ENCODE data around the gene ZBTB11.
A peak's percentile ranks its signal among the peaks of the same experiment; 100 is the strongest.
"Not testable (repeated sequence)": the region's sequence is repeated elsewhere in the genome, so short reads cannot be mapped to it uniquely, and the experiment has no call there.

The ZBTB11 gene

GRCh38 chr3:101702726-101703125, 25.8 kb upstream of the ZBTB11 start:
- Mint-ChIP-seq H3K27ac (no peak overlapping the region), H3K9me3 (no peaks in the 10 kb centered on the region), H3K27me3 (no peaks in the 10 kb centered on the region), H3K36me3 (ENCODE audit: low read depth) (no peaks in the 10 kb centered on the region), H3K4me1 (ENCODE audit: low read depth) (no peaks in the 10 kb centered on the region), H3K4me3 (no peak overlapping the region)

- no peaks in the 10 kb centered on the region for H3K27me3 Mint-ChIP-seq
- H3K27ac Mint-ChIP-seq = no peak overlapping the region
- H3K9me3 Mint-ChIP-seq = no peaks in the 10 kb centered on the region
Observed at GRCh38 chr3:101701696-101702634, 25.0 kb upstream of the ZBTB11 start.

GRCh38 chr3:101695779-101696372, 18.9 kb upstream of the ZBTB11 start:
- H3K27ac Mint-ChIP-seq = no peak overlapping the region
- no peaks in the 10 kb centered on the region for H3K36me3 Mint-ChIP-seq (ENCODE audit: low read depth)
- H3K4me1 Mint-ChIP-seq (ENCODE audit: low read depth) = peaks cover 8% of the 10 kb centered on the region
- no peak overlapping the region for H3K4me3 Mint-ChIP-seq
- no peaks in the 10 kb centered on the region for H3K9me3 Mint-ChIP-seq
- H3K27me3 Mint-ChIP-seq = no peaks in the 10 kb centered on the region

More at GRCh38 chr3:101701696-101702634, 25.0 kb upstream of the ZBTB11 start:
- Mint-ChIP-seq H3K4me3 (no peak overlapping the region), H3K4me1 (ENCODE audit: low read depth) (no peaks in the 10 kb centered on the region), H3K36me3 (ENCODE audit: low read depth) (no peaks in the 10 kb centered on the region)

GRCh38 chr3:101694836-101695235, 17.9 kb upstream of the ZBTB11 start:
- H3K4me3 Mint-ChIP-seq; H3K27ac Mint-ChIP-seq; H3K27me3 Mint-ChIP-seq; H3K9me3 Mint-ChIP-seq; H3K36me3 Mint-ChIP-seq (ENCODE audit: low read depth): not testable (repeated sequence)
- peaks cover 13% of the 10 kb centered on the region for H3K4me1 Mint-ChIP-seq (ENCODE audit: low read depth)

GRCh38 chr3:101693540-101693939, 16.6 kb upstream of the ZBTB11 start:
- H3K4me3 Mint-ChIP-seq = not testable (repeated sequence)

GRCh38 chr3:101691685-101692671, 15.0 kb upstream of the ZBTB11 start:
- not testable (repeated sequence) for H3K36me3 Mint-ChIP-seq (ENCODE audit: low read depth); H3K27me3 Mint-ChIP-seq; H3K4me3 Mint-ChIP-seq; H3K27ac Mint-ChIP-seq; H3K9me3 Mint-ChIP-seq
- H3K4me1 Mint-ChIP-seq (ENCODE audit: low read depth) = peaks cover 21% of the 10 kb centered on the region

More at GRCh38 chr3:101693540-101693939, 16.6 kb upstream of the ZBTB11 start:
- not testable (repeated sequence) for H3K27ac Mint-ChIP-seq; H3K36me3 Mint-ChIP-seq (ENCODE audit: low read depth); H3K27me3 Mint-ChIP-seq; H3K9me3 Mint-ChIP-seq
- peaks cover 13% of the 10 kb centered on the region for H3K4me1 Mint-ChIP-seq (ENCODE audit: low read depth)

GRCh38 chr3:101690972-101691371, 14.0 kb upstream of the ZBTB11 start:
- no peaks in the 10 kb centered on the region for H3K9me3 Mint-ChIP-seq
- H3K4me3 Mint-ChIP-seq = no peak overlapping the region
- peak overlapping the region; percentile 52 for H3K27ac Mint-ChIP-seq
- H3K27me3 Mint-ChIP-seq = no peaks in the 10 kb centered on the region
- peaks cover 7% of the 10 kb centered on the region for H3K36me3 Mint-ChIP-seq (ENCODE audit: low read depth)
- peaks cover 24% of the 10 kb centered on the region for H3K4me1 Mint-ChIP-seq (ENCODE audit: low read depth)

GRCh38 chr3:101689286-101689685, 12.4 kb upstream of the ZBTB11 start:
- Mint-ChIP-seq H3K4me1 (ENCODE audit: low read depth) (peaks cover 30% of the 10 kb centered on the region), H3K27me3 (no peaks in the 10 kb centered on the region), H3K9me3 (no peaks in the 10 kb centered on the region), H3K36me3 (ENCODE audit: low read depth) (peaks cover 24% of the 10 kb centered on the region), H3K4me3 (peak overlapping the region; percentile 1), H3K27ac (no peak overlapping the region)

GRCh38 chr3:101687142-101687931, 10.4 kb upstream of the ZBTB11 start:
- Mint-ChIP-seq H3K27me3 (no peaks in the 10 kb centered on the region), H3K27ac (peak overlapping the region; percentile 100), H3K36me3 (ENCODE audit: low read depth) (peaks cover 39% of the 10 kb centered on the region), H3K4me3 (peak overlapping the region; percentile 99), H3K9me3 (no peaks in the 10 kb centered on the region), H3K4me1 (ENCODE audit: low read depth) (peaks cover 38% of the 10 kb centered on the region)

GRCh38 chr3:101685870-101686307, 9.0 kb upstream of the ZBTB11 start:
- peak overlapping the region; percentile 99 for H3K4me3 Mint-ChIP-seq
- H3K4me1 Mint-ChIP-seq (ENCODE audit: low read depth) = peaks cover 49% of the 10 kb centered on the region
- peaks cover 53% of the 10 kb centered on the region for H3K36me3 Mint-ChIP-seq (ENCODE audit: low read depth)
- no peaks in the 10 kb centered on the region for H3K9me3 Mint-ChIP-seq
- no peaks in the 10 kb centered on the region for H3K27me3 Mint-ChIP-seq
- H3K27ac Mint-ChIP-seq = peak overlapping the region; percentile 100

- Mint-ChIP-seq H3K36me3 (ENCODE audit: low read depth) (peaks cover 62% of the 10 kb centered on the region), H3K27ac (peak overlapping the region; percentile 100), H3K4me1 (ENCODE audit: low read depth) (peaks cover 45% of the 10 kb centered on the region), H3K27me3 (no peaks in the 10 kb centered on the region), H3K9me3 (no peaks in the 10 kb centered on the region), H3K4me3 (peak overlapping the region; percentile 99)
Observed at GRCh38 chr3:101685050-101685400, 8.1 kb upstream of the ZBTB11 start.

- no peaks in the 10 kb centered on the region for H3K9me3 Mint-ChIP-seq
- peaks cover 50% of the 10 kb centered on the region for H3K4me1 Mint-ChIP-seq (ENCODE audit: low read depth)
- H3K27ac Mint-ChIP-seq = peak overlapping the region; percentile 69
- H3K4me3 Mint-ChIP-seq = no peak overlapping the region
- H3K36me3 Mint-ChIP-seq (ENCODE audit: low read depth) = peaks cover 67% of the 10 kb centered on the region
- H3K27me3 Mint-ChIP-seq = no peaks in the 10 kb centered on the region
Observed at GRCh38 chr3:101680466-101680865, 3.5 kb upstream of the ZBTB11 start.

- not testable (repeated sequence) for H3K9me3 Mint-ChIP-seq, H3K4me3 Mint-ChIP-seq, H3K27ac Mint-ChIP-seq, H3K27me3 Mint-ChIP-seq
- Mint-ChIP-seq H3K4me1 (ENCODE audit: low read depth) (peaks cover 56% of the 10 kb centered on the region), H3K36me3 (ENCODE audit: low read depth) (peaks cover 58% of the 10 kb centered on the region)
Observed at GRCh38 chr3:101678837-101679236, 1.9 kb upstream of the ZBTB11 start.

Data from stimulated activated naive CD8-positive, alpha-beta T cell treated with anti-CD3 and anti-CD28 coated beads, Interleukin-15, Interleukin-2, amounts not matched to agents 100 ng/mL and 50 ng/mL, for 24 hours (primary cell).